Left ventricle myocardium superior (tissue), 1 donor: ENCODE results near the gene PIK3C2B. TPM values are rescaled to one million over a fixed set of nuclear protein-coding genes. Genes with fewer than 3 reads are reported as not detected.

Experiments
- ATAC-seq: fragments of 200-7000 bp; cut with Tn5 transposase; one replicate; pipeline ENCODE4 v1.9.1; 2020; ENCODE audit warnings: mild to moderate bottlenecking, moderate library complexity
- DNase-seq: peaks from one replicate; pipeline ENCODE4 v3.0.0-alpha.2; 2020
- intact Hi-C: fragments of 100-400 bp; cut with micrococcal nuclease; formaldehyde crosslinking; loops from one replicate; pipeline ENCODE4 v1.11.0; 2022
- total RNA-seq: library from RNA; stranded (reverse); fragmentation: NEBNext Ultra II Directional; extraction: Animal tissue kit (Norgen Biotek cat#: 25700); gene quantifications from one replicate; pipeline ENCODE4 v1.2.1, GENCODE V29; 2021
- donor health status: DM: no; HTN: yes; CAD: no; lungs with severe emphysema.

The PIK3C2B gene
- total RNA-seq, 1 donor from 2014 or later, result 23.6 TPM

DNA sequence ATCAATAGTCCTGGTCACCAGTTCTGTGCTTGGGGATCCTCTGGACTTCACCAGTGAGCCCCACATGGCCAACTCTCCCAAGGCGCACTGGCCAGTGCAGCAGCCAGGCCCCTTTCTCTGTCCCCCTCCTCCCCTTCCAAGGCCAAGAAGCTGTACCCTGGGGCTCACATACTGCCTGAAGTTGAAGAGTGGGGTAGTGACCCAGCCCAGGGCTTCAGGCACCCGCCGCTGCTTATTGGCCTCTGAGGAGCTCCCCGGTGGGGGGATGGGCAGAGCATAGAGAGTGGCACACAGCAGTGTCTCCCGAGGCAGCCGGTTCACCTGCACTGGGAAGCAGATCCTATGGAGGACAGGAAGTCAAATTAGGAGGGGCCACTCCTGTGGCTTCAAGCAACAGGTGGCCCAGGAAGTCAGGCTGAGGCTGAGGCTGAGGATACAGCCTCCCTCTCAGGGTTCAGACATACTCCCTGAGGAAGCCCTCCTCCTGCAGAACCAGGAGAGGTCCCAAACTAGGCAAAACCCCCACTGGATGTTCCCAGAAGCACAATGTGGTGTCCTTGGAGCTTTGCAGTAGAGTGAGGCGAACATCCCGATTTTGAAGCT lies 44.8 kb downstream of the PIK3C2B start:
- intact Hi-C loops, result loop anchor here (5.0 kb wide), 1 partner anchor 53 kb away; no protein-coding TSS in a partner anchor
- ATAC-seq, result no peak
- DNase-seq, result no peak

DNA sequence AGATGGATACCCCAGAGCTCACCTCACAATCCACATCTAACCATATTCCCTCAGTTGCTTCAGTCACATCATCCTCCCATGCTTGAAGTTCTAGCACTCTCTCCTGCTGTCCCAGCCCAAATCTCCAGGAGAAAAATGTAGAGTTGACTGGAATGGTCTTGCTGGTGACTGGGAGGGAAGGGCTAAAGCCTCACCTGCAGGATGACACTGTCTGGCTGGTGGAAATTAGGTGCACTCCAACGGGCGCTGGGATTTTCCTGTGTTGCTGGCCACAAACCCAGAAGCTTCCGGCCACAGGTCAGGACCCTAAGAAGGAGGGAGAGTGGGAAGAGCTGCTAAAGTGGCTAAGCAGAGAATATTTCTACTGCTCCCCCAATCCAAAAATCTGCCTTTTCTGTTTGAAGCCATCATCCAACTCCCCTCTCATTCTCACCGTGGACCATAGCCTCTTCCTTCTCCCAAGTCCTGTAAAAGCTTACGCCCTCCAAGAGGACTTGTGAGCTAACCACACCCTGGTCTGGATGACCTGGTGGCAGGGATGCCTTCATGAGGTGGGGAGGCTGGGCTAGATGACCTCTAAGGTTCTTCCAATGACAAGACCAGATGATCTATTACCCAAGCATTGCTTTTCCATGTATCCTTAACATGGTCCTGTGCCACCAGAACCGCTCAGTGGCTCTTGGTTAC lies 45.5 kb downstream of the PIK3C2B start:
- intact Hi-C loops, result loop anchor here (5.0 kb wide), 1 partner anchor 53 kb away; no protein-coding TSS in a partner anchor
- ATAC-seq (no peak), DNase-seq (no peak)

DNA sequence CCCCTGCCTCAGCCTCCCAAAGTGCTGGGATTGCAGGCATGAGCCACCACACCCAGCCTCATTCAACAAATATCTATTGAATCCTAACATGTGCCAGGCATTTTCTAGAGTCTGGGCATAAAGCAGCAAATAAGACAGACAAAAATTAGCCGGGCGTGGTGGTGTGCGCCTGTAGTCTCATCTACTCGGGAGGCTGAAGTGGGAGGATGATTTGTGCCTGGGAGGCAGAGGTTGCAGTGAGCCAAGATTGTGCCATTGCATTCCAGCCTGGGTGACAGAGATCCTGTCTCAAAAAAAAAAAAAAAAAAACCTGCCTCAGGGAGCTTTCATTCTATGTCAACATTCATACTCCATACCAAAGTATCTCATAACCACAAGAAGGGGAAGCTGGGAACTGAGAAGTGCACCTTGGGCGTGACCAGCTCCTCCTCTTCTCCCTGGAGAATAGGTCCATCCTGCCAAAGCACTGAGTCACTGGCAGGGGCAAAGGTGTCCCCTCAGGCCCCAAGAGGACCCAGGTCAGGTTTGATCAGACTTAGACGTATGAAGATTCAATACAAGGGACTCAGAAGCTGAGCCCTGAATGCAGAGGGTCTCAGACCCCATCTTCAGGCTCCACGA lies 46.2 kb downstream of the PIK3C2B start:
- ATAC-seq (no peak), DNase-seq (no peak)
- intact Hi-C loops, result loop anchor here (5.0 kb wide), 1 partner anchor 54 kb away; no protein-coding TSS in a partner anchor

DNA sequence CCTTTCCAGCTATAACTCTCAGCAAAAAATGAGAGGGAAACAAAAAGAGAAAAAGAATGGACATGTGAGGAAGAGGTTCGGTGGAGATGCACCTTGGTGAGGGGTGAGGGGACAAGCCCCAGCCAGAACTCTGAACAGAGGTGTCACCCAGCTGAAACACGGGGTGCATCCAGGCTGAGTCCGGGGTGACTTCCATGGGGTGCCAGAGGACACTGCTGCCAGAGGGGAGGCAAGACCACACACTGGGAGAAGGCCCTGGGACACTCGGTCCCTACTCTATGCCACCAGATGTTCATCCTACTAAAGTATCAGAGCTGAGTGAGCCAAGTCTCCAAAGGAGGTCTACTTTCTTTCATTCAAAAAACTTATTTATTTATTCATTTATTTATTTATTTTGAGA lies 46.9 kb downstream of the PIK3C2B start:
- ATAC-seq (no peak), DNase-seq (no peak)
- intact Hi-C loops, result loop anchor here (5.0 kb wide), 1 partner anchor 55 kb away; no protein-coding TSS in a partner anchor

DNA sequence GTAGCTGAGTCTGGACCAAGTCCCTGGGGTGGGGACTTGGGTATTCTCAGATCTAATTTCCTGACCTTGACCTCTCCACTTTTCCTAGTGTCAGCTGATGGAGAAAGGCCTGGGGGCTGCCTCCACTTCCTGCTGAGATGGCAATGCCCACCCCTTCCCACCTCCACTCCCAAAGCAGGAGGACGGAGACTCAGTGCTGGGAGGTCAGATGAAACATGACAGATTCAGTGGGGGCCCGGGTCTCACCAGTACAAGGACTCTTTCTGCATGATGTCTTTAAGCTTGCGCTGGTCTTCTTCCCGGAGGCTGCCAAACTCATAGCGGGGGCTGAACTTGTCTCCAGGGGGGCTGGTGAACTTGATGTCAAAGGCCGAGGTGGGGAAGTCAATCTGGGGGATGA lies 47.4 kb downstream of the PIK3C2B start:
- DNase-seq, result no peak
- intact Hi-C loops, result loop anchor here (5.0 kb wide), 1 partner anchor 55 kb away; no protein-coding TSS in a partner anchor
- no peak for ATAC-seq

DNA sequence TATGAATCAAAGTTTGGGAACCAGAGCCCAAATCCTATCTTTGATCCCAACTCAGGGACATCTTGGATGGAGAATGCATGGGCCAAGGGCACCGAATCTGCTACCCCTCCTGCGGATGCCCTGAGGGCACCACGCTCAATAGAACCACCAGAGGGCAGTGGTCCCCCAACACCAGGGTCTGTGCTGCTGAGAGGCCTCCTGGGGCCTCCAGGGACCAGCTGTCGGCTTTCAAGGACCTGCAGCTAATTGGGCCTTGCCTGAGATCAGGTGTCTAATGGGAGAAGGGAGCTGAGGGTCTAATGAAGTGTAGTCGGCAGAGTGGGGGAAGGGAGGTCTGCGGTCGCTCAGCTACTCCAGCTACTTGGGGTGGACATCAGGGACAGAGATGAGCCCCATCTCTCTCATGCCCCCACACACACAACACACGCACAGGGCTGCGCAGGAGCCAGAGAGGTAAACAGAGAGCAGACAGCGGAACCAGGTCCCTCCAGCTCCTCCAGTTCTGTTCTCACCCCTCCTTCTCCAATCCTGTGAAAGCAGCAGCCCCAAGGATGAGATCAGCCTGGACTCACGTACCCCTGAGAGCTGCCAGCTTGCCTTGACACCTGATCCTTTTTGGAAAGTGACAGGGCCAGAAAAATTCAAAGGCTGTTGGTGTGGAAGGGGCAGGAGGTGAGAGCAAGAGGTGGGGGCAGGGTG lies 48.0 kb downstream of the PIK3C2B start:
- ATAC-seq (peak; percentile 63), DNase-seq (peak; percentile 85)
- intact Hi-C loops, result loop anchor here (5.0 kb wide), 1 partner anchor 56 kb away; no protein-coding TSS in a partner anchor

DNA sequence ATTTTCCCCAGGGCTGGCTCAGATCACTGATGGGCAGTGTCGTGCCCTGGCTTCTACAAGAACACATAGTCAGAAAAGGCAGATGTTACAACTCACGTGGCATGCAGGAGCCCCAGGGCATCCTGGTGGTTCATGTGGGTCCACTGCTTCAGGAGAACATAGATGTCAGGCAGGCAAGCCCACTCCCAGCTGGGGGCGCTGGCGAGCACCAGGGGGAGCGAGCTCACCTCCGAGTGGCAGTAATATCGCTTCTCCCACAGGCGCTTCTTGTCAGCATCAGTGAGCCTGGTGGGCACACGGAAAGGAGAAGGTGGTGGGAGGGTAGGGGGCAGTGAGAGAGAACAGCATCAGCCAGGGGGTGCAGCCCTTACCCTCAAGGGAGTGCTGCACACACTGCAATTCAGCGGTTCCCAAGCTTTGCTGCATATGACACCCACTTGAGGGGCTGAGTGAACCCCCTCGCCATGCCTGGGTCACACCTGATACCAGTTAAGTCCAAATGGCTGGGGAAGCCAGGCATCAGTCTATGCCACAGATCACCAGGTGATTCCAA lies 48.7 kb downstream of the PIK3C2B start:
- intact Hi-C loops, result loop anchor here (5.0 kb wide), 1 partner anchor 56 kb away; no protein-coding TSS in a partner anchor
- DNase-seq (peak; percentile 67), ATAC-seq (no peak)

Other genes starting within 250 kb of the PIK3C2B start
- 21.6 TPM for gene PLEKHA6, start 134.9 kb downstream of the PIK3C2B start, total RNA-seq
- 20.8 TPM for gene PPP1R15B, start 83.0 kb downstream of the PIK3C2B start, total RNA-seq
- 30.1 TPM for gene MDM4, start 21.6 kb upstream of the PIK3C2B start, total RNA-seq
- gene LRRN2, start 190.9 kb upstream of the PIK3C2B start, total RNA-seq, result 2.3 TPM